HG02588 (cell line): Measurements from ENCODE around the gene DHRS12.
"Not testable (repeated sequence)": the region's sequence is repeated elsewhere in the genome, so short reads cannot be mapped to it uniquely, and the experiment has no call there.

ENCODE experiments used
- ATAC-seq: cut with Tn5 transposase; IDR thresholded peaks from one replicate; pipeline ENCODE4 v1.9.1; 2021; ENCODE audit warnings: mild to moderate bottlenecking, moderate library complexity; ENCODE audit not compliant: unreplicated experiment

DHRS12 gene

DNA sequence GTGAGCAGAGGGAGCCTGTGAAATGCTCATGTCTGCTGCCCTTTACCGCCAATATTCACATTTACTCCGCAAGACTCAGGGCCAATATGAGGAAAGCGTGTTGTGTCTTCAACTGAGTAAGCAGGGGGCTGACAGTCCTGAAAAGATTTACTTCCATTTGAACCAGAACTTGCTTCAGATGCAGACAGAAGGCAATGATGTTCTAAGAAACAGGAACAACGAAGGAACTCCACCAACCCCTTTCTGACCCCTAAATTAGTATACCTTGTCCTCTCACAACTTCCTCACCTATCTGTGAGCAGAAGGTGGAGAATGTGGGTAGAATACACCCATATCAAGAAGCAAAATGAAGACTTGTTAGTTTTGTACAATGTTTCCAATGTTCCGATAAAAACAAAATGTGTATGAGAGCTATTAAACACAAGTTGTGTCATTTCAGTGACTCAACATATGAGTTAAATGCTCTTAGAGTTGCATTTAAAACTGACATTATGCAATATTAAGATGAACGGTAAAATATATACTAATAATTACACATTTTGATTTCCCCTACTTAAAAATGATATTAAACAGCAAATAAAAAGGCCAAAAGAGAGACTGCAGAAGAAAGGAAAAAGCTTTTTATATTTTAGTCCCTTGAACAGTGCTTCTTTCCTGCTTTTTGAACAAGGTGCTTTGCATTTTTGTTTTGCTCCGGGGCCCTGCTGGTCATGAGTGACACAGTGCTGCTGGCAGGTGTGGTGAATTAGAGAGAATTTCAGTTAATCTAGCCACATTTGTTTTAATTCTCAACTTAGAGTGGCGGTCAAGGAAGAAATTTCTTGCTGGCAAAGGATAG lies 25.0 kb upstream of the DHRS12 start:
- no peak for ATAC-seq

DNA sequence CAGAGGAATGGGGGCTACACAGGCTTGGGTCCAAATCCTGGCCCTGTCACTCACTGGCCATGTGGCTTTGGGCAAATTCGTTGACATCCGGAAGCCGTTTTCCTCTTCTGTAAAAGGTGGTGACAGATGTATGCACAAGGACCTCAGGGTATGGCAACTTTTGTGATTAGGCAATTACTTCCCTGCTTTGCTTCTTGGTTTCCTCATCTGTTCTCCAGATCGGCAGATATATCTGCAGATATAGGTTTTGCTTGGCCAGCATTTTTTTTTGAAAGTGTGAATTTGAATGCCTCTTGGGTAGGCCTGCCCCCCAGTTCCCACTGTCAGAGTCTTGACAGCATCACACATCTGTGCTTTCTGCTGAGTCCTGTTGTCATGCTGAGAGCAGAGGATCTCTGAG lies 23.3 kb upstream of the DHRS12 start:
- no peak for ATAC-seq

DNA sequence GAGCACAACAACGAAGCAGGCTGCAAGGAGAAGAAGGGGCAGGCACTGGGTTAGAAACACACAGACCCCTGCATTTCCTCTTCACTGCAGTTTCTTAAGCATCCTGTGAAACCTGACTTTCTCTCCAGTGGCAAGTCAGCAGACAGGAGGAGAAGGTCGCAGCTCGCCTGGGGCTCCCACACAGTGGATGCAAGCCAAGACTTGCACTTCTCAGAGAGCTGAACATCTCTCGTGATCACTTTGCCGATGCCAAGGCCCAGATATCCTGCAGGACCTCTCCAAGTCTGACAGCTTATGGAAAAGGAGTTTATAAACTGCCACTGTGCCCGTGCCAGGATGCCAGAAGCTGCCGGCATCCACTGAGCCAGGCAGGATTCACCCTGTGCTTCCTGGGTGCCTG lies 22.6 kb upstream of the DHRS12 start:
- ATAC-seq = no peak

DNA sequence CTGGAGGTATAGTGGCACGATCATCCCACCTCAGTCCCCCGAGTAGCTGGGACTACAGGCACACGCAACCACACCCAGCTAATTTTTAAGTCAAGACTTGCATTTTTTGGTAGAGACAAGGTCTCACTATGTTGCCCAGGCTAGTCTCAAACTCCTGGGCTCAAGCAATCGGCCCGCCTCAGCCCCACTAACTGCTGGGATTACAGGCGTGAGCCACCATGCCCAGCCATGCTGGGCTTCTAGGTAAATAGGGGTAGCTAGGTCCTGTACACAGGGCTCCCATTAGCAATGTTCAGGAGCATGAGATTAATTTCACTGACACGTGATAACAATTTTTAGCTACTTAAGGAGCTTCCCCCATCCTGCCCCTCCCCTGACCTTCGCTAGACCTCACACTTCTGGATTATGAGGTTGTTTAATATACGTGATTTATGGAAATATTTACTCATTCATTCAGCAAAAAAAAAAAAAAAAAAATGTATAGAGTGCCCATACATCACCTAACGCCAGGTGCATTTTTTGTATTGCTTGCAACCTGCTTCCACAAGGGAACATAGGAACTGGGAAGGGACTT lies 21.8 kb upstream of the DHRS12 start:
- ATAC-seq = no peak

GRCh38 chr13:51825165-51825592 lies 21.2 kb upstream of the DHRS12 start:
- ATAC-seq = no peak

DNA sequence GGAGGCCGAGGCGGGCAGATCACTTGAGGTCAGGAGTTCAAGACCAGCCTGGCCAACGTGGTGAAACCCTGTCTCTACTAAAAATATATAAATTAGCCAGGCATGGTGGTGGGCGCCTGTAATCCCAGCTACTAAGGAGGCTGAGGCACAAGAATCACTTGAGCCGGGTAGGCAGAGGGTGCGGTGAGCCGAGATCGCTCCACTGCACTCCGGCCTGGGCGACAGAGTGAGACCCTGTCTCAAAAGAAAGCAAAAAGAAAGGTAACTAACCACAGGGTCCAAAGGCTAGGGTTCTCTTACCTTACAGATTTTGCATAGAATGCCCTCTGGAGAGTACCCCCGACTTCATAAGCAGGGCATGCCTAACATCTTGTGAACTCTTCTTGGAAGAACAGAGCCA lies 20.7 kb upstream of the DHRS12 start:
- not testable (repeated sequence) for ATAC-seq

GRCh38 chr13:51823863-51824262 lies 19.9 kb upstream of the DHRS12 start:
- ATAC-seq = no peak

- ATAC-seq = no peak
Measured at GRCh38 chr13:51823359-51823758, 19.4 kb upstream of the DHRS12 start.

- ATAC-seq = no peak
Measured at GRCh38 chr13:51822106-51822815, 18.3 kb upstream of the DHRS12 start.

DNA sequence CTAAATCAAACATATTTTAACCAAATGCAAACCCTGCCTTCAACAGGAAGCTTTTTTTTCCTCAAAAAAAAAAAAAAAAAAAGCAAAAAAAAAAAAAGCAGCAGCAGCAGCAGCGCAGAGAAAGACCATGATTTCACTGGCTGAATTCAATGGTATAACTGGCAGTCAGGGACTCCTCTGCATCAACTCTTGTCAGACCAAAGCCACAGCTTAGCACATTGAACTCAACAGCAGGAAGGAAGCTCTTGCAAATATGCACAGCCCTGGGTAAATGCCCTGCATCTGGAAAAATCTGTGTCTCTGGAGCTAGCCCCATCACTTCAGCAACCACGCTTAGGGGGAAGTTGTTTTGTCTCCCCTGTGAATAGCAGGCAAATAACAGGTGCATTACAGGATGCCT lies 17.6 kb upstream of the DHRS12 start:
- ATAC-seq = no peak

DNA sequence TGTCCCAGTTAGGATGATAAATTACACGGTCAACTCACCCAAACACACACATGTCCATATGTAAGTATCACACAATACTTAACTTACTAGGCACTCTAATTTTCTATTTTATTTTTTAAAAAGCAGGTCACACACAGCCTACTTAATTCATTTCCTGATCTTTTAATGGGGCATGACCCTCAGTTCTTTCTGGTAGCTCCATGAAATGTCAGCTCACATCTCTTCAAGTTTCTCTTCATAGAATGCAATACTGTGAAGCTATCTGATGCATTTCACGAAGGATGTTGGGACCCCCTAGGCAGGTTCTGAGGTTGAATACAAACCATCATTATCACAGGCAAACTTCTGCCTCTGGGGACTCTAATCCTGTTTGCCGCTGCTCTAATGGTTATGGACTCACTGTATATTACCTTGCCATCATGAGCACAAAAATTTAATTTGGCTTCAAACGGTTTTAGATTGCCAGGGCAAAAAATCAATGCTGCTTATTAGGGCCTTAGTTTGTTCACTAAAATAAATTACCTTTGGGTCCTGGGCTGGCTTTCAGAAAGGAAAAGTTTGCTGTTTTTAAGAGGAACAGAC lies 16.1 kb upstream of the DHRS12 start:
- no peak for ATAC-seq

DNA sequence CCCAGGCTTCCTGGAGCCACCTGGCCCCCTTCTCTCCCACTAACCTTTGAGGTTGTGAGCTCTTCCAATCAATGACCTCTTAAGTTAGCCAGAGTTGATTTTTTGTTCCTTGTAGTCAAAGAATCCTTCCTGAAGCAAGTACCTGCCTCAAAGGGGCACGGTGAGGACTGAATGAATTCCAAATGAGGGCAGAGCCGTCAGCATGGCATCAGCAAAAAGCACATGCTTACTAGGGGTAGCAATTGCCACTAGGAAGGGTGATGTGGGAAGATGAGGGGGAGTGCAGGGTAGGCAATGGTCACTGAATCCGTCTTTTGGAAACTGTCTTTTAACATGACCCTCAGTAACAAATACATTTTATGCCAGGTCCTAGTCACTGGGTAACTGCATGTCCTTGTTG lies 15.6 kb upstream of the DHRS12 start:
- no peak for ATAC-seq

DNA sequence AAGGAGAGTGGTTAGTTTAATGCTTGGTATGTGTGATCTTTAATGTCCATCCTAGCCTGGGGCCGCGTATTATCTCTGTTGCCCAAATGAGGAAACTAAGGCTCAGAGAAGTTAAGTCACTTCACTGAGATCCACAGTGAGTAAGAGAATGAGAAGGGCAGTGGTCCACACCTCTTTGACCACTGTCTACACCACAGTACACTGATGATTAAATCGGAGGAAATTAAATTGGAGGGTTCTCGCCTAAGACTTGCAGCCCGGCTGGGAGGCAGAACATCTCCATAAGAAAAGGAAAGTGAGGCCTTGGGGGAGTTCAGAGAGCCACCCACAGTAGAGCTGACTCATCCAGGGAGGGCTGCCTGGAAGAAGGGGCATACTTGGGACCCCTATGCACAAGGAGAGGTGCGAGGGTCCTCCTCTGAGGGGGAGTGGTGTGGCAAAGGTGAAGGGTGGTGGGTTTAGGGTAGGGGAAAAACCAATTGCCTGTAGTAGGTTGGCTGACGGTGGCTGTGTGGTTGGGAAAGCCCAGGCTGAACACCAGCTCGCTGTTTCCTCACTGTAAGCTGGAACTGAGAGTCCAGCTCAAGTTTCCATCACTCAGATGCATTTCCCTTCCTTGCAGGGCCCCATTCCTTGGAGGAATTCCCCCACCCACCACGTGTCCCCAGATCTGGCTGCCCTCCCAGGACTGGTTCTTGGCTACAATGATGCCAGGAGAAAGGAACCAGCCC lies 15.0 kb upstream of the DHRS12 start:
- peak; percentile 60 for ATAC-seq

DNA sequence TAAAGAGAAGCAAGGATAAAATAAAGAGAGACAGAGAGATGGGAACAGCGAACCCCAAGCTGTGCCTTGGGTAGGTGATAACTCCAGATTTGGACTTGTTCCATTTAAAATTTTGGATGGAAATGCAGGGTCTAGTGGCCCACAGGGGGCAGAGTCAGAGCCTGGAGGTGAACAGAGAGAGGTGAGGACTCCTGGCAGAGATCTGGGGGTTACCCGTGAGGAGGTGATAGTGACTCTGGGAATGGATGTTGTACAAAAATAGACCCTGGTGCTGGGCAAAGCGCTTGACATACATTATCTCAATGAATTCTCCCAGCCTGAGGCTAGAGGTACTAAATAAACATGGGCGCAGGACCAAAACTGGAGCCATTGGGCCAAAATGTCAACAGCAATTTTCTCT lies 14.3 kb upstream of the DHRS12 start:
- no peak for ATAC-seq

DNA sequence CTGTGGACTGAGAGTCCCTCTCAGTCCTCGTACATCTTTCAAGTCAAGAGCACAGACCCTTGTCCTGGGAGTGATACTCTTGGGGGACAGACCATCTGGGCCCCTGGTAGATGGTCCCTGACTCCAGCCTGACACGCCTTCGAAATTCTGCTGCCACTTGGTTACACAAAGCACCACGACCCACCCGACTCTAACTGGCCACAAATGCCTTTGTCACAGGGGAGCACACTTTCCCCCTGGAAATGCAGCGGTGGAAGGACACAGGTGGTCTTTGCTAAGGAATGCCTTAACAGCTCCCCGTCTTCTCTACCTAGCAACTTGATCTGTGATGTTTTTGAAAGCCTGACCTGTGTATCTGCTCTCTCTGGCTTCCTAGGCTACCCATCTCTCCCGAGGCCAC lies 13.8 kb upstream of the DHRS12 start:
- ATAC-seq = no peak

DNA sequence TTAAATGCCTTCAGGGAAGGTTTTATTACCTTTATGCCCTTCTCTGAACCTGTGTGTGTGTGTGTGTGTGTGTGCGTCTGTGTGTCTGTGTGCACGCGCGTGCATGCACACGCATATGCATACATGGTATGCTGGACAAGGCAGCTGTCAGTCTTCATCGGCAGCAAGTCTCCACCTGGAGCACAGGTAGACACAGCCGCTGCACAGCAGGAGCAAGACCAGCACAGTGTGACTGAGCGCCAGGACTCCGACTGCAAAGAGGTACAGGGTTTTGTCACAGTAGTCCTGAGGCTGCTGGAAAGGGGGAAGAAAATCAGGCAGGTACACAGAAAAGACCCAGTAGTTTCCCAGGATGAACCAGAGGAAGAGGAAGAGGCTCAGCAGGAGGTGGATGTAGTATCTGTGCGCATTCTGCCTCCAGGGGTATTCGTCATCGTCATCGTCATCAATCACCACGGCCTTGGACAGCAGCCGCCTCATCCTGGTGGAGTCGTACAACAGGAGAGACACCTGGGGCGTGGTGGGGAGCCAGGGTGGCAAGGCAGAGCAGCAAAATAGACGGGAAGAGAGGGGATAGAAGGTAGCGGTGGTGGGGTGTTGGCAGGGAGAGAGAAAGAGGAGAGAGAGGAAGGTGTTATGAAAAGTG lies 12.8 kb upstream of the DHRS12 start:
- no peak for ATAC-seq

- no peak for ATAC-seq
Measured at GRCh38 chr13:51815848-51816247, 11.9 kb upstream of the DHRS12 start.

GRCh38 chr13:51814825-51815650 lies 11.1 kb upstream of the DHRS12 start:
- peak; percentile 69 for ATAC-seq

GRCh38 chr13:51814071-51814470 lies 10.1 kb upstream of the DHRS12 start:
- no peak for ATAC-seq
